HEK293 (cell line): Measurements from ENCODE around the gene HS6ST3.

ENCODE experiments used
- ELK4 ChIP-seq: IDR thresholded peaks from 2 replicates; pipeline ENCODE4 v1.6.1; 2011; ENCODE audit warnings: mild to moderate bottlenecking, low read depth, low read length, borderline replicate concordance
- REPIN1 ChIP-seq: fragments of 450-650 bp; formaldehyde crosslinking; IDR thresholded peaks from 2 replicates; pipeline ENCODE4 v1.5.1; 2017; ENCODE audit warnings: missing biosample characterization, missing genetic modification characterization, low read depth
- ZNF544 ChIP-seq: fragments of 450-650 bp; formaldehyde crosslinking; IDR thresholded peaks from 2 replicates; pipeline ENCODE4 v1.5.0; 2017; ENCODE audit warnings: missing biosample characterization, missing genetic modification characterization
- TF ChIP-seq, protein P1 (sequence below): fragments of 450-650 bp; formaldehyde crosslinking; IDR thresholded peaks from 2 replicates; pipeline ENCODE4 v1.5.1; 2016; ENCODE audit warnings: missing biosample characterization, missing genetic modification characterization

DNA sequence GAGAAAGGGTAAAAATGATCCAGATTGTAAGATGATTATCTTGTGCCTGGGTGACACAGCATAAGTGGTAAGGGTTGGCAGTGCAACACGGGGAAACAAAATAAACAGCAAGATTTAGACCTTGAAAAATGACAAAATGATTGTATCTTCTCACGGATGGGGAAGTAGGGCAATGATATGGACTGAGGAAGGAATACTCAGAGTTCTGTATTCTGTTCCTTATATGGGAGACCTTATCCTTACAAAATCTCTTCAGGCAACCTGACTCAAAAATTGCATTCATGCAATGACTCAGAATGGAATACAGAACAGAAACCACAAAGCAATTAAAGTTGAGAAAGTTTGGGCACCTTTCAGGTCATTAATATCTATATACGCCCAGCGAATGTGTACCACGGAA is 149.0 kb downstream of the HS6ST3 start:
- TF ChIP-seq ZNF544 (tag by site-specific recombination) (no peak), REPIN1 (no peak), ELK4 (no peak)
- TF ChIP-seq, protein P1, sequence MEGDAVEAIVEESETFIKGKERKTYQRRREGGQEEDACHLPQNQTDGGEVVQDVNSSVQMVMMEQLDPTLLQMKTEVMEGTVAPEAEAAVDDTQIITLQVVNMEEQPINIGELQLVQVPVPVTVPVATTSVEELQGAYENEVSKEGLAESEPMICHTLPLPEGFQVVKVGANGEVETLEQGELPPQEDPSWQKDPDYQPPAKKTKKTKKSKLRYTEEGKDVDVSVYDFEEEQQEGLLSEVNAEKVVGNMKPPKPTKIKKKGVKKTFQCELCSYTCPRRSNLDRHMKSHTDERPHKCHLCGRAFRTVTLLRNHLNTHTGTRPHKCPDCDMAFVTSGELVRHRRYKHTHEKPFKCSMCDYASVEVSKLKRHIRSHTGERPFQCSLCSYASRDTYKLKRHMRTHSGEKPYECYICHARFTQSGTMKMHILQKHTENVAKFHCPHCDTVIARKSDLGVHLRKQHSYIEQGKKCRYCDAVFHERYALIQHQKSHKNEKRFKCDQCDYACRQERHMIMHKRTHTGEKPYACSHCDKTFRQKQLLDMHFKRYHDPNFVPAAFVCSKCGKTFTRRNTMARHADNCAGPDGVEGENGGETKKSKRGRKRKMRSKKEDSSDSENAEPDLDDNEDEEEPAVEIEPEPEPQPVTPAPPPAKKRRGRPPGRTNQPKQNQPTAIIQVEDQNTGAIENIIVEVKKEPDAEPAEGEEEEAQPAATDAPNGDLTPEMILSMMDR (tag by site-specific recombination), result no peak
